ENCODE measurements around the gene RPS18.
A peak's percentile ranks its signal among the peaks of the same experiment; 100 is the strongest.

RPS18 gene

GRCh38 chr6:33299237-33299944 lies 27.5 kb downstream of the RPS18 start:
- peaks cover 9% of the 10 kb centered on the region for H3K36me3 ChIP-seq (ENCODE audit: insufficient read depth, low read length)
- H3K4me3 ChIP-seq (ENCODE audit: low read length): peak overlapping the region; percentile 87
- peaks cover 10% of the 10 kb centered on the region for H3K4me1 ChIP-seq (ENCODE audit: insufficient read depth, low read length)
- H2AFZ ChIP-seq (ENCODE audit: low read depth, low read length): peak overlapping the region; percentile 62
- no peaks in the 10 kb centered on the region for H3K27me3 ChIP-seq (ENCODE audit: insufficient read depth, low read length)
- H3K9me3 ChIP-seq (ENCODE audit: low read length): no peaks in the 10 kb centered on the region

- Histone ChIP-seq H3K9me3 (ENCODE audit: low read length) (no peaks in the 10 kb centered on the region), H3K27me3 (ENCODE audit: insufficient read depth, low read length) (no peaks in the 10 kb centered on the region), H3K4me1 (ENCODE audit: insufficient read depth, low read length) (peaks cover 10% of the 10 kb centered on the region), H3K4me3 (ENCODE audit: low read length) (no peak overlapping the region), H2AFZ (ENCODE audit: low read depth, low read length) (no peak overlapping the region), H3K36me3 (ENCODE audit: insufficient read depth, low read length) (peaks cover 5% of the 10 kb centered on the region)
These were observed 30.0 kb downstream of the RPS18 start for GRCh38 chr6:33301877-33302276.

- Histone ChIP-seq H3K4me3 (ENCODE audit: low read length) (no peak overlapping the region), H3K4me1 (ENCODE audit: insufficient read depth, low read length) (no peaks in the 10 kb centered on the region), H2AFZ (ENCODE audit: low read depth, low read length) (no peak overlapping the region), H3K27me3 (ENCODE audit: insufficient read depth, low read length) (no peaks in the 10 kb centered on the region), H3K9me3 (ENCODE audit: low read length) (no peaks in the 10 kb centered on the region), H3K36me3 (ENCODE audit: insufficient read depth, low read length) (peaks cover 5% of the 10 kb centered on the region)
These were observed 32.3 kb downstream of the RPS18 start for GRCh38 chr6:33304216-33304615.

- no peaks in the 10 kb centered on the region for H3K4me1 ChIP-seq (ENCODE audit: insufficient read depth, low read length)
- H3K4me3 ChIP-seq (ENCODE audit: low read length): no peak overlapping the region
- no peaks in the 10 kb centered on the region for H3K27me3 ChIP-seq (ENCODE audit: insufficient read depth, low read length)
- H2AFZ ChIP-seq (ENCODE audit: low read depth, low read length): no peak overlapping the region
- H3K36me3 ChIP-seq (ENCODE audit: insufficient read depth, low read length): peaks cover 5% of the 10 kb centered on the region
- H3K9me3 ChIP-seq (ENCODE audit: low read length): no peaks in the 10 kb centered on the region
These were observed 33.2 kb downstream of the RPS18 start for GRCh38 chr6:33305052-33305451.

- no peaks in the 10 kb centered on the region for H3K27me3 ChIP-seq (ENCODE audit: insufficient read depth, low read length)
- H3K4me1 ChIP-seq (ENCODE audit: insufficient read depth, low read length): no peaks in the 10 kb centered on the region
- H3K9me3 ChIP-seq (ENCODE audit: low read length): no peaks in the 10 kb centered on the region
- peaks cover 5% of the 10 kb centered on the region for H3K36me3 ChIP-seq (ENCODE audit: insufficient read depth, low read length)
- no peak overlapping the region for H3K4me3 ChIP-seq (ENCODE audit: low read length)
- H2AFZ ChIP-seq (ENCODE audit: low read depth, low read length): no peak overlapping the region
These were observed 34.5 kb downstream of the RPS18 start for GRCh38 chr6:33306356-33306755.

- no peak overlapping the region for H2AFZ ChIP-seq (ENCODE audit: low read depth, low read length)
- H3K27me3 ChIP-seq (ENCODE audit: insufficient read depth, low read length): no peaks in the 10 kb centered on the region
- H3K9me3 ChIP-seq (ENCODE audit: low read length): no peaks in the 10 kb centered on the region
- H3K4me1 ChIP-seq (ENCODE audit: insufficient read depth, low read length): peaks cover 24% of the 10 kb centered on the region
- H3K4me3 ChIP-seq (ENCODE audit: low read length): peak overlapping the region; percentile 79
- H3K36me3 ChIP-seq (ENCODE audit: insufficient read depth, low read length): peaks cover 10% of the 10 kb centered on the region
These were observed 40.7 kb downstream of the RPS18 start for GRCh38 chr6:33312361-33313104.

GRCh38 chr6:33313105-33313708 lies 41.3 kb downstream of the RPS18 start:
- Histone ChIP-seq H3K4me3 (ENCODE audit: low read length) (peak overlapping the region; percentile 79), H2AFZ (ENCODE audit: low read depth, low read length) (peak overlapping the region; percentile 41), H3K36me3 (ENCODE audit: insufficient read depth, low read length) (peaks cover 10% of the 10 kb centered on the region), H3K27me3 (ENCODE audit: insufficient read depth, low read length) (no peaks in the 10 kb centered on the region), H3K4me1 (ENCODE audit: insufficient read depth, low read length) (peaks cover 25% of the 10 kb centered on the region), H3K9me3 (ENCODE audit: low read length) (no peaks in the 10 kb centered on the region)

GRCh38 chr6:33313709-33314514 lies 42.0 kb downstream of the RPS18 start, which contains the start of gene TAPBP:
TSS of gene TAPBP (minus strand) at chr6:33314078. CDS start at chr6:33314041, 37 bp downstream.
- no peaks in the 10 kb centered on the region for H3K27me3 ChIP-seq (ENCODE audit: insufficient read depth, low read length)
- peak within 1 kb of the TSS; percentile 79 for H3K4me3 ChIP-seq (ENCODE audit: low read length)
- peak within 1 kb of the TSS; percentile 41 for H2AFZ ChIP-seq (ENCODE audit: low read depth, low read length)
- H3K9me3 ChIP-seq (ENCODE audit: low read length): no peaks in the 10 kb centered on the region
- peaks cover 32% of the 10 kb centered on the region for H3K4me1 ChIP-seq (ENCODE audit: insufficient read depth, low read length)
- H3K36me3 ChIP-seq (ENCODE audit: insufficient read depth, low read length): peaks cover 14% of the 10 kb centered on the region

- H3K9me3 ChIP-seq (ENCODE audit: low read length): no peaks in the 10 kb centered on the region
- no peaks in the 10 kb centered on the region for H3K27me3 ChIP-seq (ENCODE audit: insufficient read depth, low read length)
- no peak overlapping the region for H2AFZ ChIP-seq (ENCODE audit: low read depth, low read length)
- peak overlapping the region; percentile 79 for H3K4me3 ChIP-seq (ENCODE audit: low read length)
- peaks cover 21% of the 10 kb centered on the region for H3K36me3 ChIP-seq (ENCODE audit: insufficient read depth, low read length)
- H3K4me1 ChIP-seq (ENCODE audit: insufficient read depth, low read length): peaks cover 38% of the 10 kb centered on the region
These were observed 42.7 kb downstream of the RPS18 start for GRCh38 chr6:33314515-33314942.

GRCh38 chr6:33314943-33315792 lies 43.3 kb downstream of the RPS18 start:
- Histone ChIP-seq H3K4me1 (ENCODE audit: insufficient read depth, low read length) (peaks cover 44% of the 10 kb centered on the region), H3K36me3 (ENCODE audit: insufficient read depth, low read length) (peaks cover 27% of the 10 kb centered on the region), H3K4me3 (ENCODE audit: low read length) (no peak overlapping the region), H3K27me3 (ENCODE audit: insufficient read depth, low read length) (no peaks in the 10 kb centered on the region), H3K9me3 (ENCODE audit: low read length) (no peaks in the 10 kb centered on the region), H2AFZ (ENCODE audit: low read depth, low read length) (no peak overlapping the region)

GRCh38 chr6:33315793-33316602 lies 44.1 kb downstream of the RPS18 start:
- no peak overlapping the region for H2AFZ ChIP-seq (ENCODE audit: low read depth, low read length)
- H3K9me3 ChIP-seq (ENCODE audit: low read length): no peaks in the 10 kb centered on the region
- no peak overlapping the region for H3K4me3 ChIP-seq (ENCODE audit: low read length)
- H3K36me3 ChIP-seq (ENCODE audit: insufficient read depth, low read length): peaks cover 35% of the 10 kb centered on the region
- H3K4me1 ChIP-seq (ENCODE audit: insufficient read depth, low read length): peaks cover 48% of the 10 kb centered on the region
- no peaks in the 10 kb centered on the region for H3K27me3 ChIP-seq (ENCODE audit: insufficient read depth, low read length)
